Left renal pelvis (tissue), 4 donors: Measurements from ENCODE around the gene COPS7A. TPM values are rescaled to one million over a fixed set of nuclear protein-coding genes. Genes with fewer than 3 reads are reported as not detected.

Experiments used
- DNase-seq, 4 donors: peaks; one replicate each; pipeline ENCODE4 v3.0.0-alpha.2; 2013; ENCODE audit warnings: low read depth in 4 of 4, low spot score in 3 of 4
- polyA plus RNA-seq, 4 donors: library from polyadenylated mRNA; unstranded; fragments of 120-200 nt; gene quantifications; one replicate each; pipeline ENCODE4 v1.2.1, GENCODE V29; 2013; ENCODE audit not compliant: insufficient read length in 4 of 4

Gene COPS7A
- polyA plus RNA-seq, 4 donors, result 57.7 to 68.9 (median 66.8) TPM

DNA sequence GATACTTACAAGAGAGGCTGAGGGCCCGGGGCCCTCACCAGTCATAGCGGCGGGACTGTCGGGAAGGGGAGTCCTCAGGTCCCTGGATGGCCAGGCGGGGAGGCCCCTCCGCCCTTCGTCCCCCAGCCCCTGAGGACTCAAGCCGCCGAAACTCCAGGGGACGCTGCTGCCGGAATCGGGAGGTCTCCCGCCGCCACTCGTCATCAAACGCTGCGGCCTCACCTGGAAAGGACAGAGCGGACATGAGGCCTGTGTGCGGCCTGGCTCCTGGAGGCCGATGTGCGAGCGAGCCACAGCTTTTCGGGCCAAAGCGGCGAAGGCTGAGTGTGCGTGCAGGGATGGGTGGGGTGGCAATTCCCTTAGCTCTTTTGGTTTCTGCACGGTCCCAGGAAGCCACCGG is 24.9 kb downstream of the COPS7A start:
- no peak for DNase-seq

DNA sequence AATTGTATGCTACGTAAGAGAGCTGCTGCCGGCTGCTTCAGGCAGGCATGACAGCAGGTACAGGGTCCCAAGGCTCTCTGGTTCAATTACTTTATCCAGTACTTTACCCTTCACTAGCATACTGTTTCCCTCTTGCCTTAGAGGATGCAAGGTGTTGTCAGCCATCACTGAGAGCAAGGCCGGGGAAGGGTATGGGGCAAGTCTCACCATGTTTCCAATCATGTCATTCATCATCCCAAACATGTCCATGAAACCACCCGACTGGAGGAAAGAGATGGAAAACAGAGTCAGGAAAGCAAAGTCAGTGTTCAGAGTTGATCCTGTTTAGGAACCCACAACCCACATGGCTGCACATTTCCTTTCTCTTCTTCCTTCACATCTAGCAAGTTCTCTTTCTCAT is 26.7 kb downstream of the COPS7A start:
- DNase-seq, result no peak

DNA sequence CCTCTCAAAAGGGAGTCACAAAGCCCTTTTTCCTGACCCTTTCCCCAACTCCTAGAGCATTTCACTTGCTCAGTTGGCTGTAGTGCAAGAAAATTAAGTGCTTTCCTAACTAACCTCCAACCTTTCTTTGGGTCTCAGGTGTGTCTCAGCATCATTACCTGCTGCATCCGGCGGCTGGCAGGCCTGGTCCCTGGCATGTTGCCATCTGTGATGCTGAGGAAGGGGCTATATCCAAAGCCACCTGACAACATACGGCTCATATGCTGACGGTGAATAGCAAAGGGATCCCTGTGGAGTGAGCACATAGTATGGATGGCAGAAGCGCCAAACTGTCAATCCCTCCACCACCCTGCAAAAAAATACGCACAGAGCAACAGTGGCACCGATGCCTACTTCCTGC is 27.9 kb downstream of the COPS7A start:
- no peak for DNase-seq

DNA sequence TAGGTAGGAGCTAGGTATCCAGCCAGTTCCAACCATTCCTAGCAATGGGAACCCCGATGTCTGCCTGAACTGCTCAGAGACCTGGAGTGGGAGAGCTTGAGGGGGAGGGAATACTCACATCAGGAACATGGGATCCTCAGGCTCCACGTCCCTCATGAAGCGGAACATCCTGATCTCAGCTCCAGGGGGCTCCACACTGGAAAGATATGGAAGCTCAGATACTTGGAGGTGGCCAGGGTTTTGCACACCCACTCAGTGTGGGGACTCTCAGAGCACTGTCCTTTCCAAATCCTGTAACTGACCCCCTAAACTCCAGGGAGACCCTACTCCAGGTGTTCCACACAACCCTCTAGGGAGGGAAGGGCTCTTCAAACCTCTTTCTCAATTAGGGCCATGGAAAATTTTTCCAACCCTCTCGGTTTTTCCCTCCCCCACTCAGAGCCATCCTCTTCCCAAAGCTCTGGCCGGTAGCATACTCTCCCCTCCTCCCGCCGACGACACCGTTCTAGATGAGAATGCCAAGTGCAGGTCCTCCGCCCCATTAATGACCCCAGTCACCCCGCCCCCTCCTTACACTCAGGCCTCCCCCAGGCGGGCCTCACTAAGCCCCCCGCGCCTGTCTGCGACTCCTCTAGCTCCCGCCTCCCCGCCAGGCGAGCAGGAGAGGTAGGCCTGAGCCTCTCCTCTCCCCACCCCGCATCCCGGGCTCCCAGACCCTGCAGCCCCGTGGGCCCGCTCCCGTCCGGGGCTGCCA is 28.5 kb downstream of the COPS7A start:
- no peak for DNase-seq

DNA sequence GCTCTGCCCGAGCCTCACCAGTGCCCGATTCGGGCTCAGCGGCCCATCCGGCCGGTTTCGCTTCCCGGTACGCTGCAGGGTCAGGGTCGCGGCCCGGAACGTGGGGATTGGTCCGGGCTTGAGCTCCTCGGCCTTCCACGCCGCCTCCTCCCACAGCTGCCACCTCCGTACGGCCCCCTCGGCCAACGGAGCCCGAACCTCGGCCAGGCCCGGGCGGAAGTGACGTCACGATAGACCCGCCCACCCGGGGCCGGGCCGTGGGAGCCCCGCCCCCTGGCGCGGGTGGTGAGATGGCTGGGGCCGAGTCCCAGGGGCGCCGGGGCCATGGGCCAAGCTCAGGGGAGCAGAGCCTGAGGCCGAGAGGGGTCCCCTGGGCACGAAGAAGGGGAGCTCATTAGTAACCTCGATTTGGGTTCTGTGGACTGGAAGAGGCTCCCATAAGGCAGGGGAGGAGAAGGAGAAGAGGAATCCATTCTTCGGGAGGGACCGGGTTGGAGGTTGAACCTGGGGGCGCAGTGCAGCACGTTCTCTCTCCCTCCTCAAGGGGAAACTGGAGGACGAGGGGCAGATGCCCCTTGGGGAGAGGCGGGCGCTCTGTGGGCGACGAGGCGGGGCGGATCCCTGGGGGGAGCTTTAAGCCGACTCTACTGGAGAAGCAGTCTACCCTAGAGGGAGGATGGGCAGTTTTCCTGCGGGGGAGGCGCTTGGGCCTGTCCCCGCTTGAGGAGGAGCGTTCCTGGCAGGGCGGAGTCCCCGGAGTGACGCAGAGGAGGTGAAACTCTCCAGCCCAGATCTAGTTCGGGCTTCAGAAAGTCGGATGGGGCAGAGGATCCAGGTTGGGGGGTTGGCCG is 29.3 kb downstream of the COPS7A start, which contains the start of gene MLF2:
Gene MLF2 (minus strand): TSS at position 221 of the 851 bp plus-strand sequence. CDS start 807 bp downstream, outside the sequence.
- peak; percentile 95 to 97 (median 96) for DNase-seq

DNA sequence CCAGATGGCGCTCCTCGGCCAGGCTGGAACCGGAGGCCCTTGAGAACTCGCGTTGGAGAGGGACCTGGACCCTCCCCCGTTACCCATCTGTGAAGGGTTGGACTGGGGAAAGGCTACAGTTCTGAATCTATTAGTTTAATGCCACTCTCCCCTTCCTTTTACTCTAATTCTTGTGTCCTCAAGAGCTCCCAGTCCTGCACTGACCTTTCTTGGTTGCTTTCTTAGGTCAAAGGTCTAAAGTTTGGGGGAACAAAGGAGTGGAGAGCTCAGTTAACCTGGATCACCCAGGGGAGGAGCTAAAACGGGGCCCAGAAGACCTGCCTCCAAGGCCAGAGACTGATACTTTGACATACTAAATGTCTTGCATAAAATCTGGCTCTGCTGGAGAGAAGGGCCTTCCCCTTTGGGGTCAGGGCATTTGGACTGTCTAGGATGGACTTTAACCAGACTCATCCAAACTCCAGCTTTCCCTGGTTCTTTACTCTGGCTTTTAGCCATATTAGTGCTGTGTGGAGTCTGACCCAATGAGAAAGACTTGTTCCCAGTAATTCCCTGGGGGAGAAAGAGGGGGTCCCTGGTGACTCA is 30.0 kb downstream of the COPS7A start:
- DNase-seq, result no peak

DNA sequence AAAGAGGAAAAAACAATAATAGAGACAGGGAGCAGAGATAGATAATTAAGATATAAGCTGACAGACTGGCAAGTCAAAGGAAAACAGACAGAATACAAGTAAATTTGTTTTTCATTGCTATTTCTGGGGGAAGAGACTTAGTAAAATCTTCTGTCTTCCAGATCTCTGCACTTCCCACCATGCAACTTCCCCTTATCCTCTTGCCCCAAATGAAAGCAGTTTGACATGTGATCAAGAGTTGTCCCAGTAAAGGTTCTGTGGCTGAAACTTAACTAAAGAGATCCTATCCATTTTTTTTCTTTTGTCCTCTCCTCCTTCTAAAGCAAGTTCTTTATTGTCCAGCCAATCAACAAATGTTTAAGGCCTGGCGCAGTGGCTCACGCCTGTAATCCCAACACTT is 30.6 kb downstream of the COPS7A start:
- DNase-seq, result no peak

DNA sequence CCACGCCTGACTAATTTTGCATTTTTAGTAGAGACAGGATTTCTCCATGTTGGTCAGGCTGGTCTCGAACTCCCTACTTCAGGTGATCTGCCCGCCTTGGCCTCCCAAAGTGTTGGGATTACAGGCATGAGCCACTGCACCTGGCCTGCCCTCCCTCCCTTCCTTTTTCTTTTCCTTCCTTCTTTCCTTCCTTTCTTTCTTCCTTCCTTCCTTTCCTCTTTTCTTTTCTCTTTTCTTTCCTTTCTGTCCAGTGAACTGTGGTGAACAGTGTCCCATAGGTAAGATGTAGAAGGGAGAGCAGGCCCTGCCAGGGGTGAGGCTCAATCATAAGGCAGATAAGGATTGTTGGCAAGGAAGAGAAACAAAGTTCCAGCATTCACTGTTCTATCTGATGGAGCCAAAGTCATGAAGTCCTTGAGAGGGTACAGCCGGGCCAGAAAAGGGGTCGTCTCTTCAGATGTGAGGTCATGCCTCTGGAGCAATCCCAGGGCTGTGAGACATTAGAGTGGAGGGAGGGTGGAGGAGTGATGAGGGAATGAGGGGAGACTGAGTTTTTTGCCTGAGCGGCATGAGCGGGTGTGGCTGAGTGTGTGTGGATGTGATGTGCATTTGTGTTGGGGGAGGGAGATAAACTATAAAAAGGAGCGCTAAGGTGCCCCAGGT is 33.3 kb downstream of the COPS7A start:
- no peak for DNase-seq

DNA sequence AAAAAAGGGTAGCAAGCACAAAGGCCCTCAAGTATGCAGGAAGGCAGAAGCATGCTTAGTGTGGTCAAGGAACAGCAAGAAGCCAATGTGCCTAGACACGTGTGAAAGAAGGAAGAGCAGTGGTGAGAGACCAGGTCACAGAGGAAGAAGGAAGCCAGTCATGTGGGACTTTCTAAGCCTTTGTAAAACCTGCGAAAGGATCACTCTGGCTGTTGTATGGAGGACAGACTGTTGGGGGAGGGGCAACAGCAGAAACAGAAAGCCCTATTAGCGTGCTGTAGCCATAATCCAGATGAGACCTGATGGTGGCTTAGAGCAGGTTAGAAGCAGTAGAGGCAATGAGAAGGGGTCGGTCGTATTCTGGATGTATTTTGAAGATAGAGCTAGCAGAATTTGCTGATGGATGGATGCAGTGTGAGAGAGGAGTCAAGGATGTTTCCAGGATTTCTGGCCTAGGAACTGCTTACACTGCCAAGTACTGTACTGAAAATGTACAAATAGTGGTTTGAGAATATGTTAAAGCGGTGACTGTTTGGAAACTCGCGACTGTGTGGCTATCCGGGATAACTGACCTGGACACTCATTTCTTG is 34.8 kb downstream of the COPS7A start:
- no peak for DNase-seq

DNA sequence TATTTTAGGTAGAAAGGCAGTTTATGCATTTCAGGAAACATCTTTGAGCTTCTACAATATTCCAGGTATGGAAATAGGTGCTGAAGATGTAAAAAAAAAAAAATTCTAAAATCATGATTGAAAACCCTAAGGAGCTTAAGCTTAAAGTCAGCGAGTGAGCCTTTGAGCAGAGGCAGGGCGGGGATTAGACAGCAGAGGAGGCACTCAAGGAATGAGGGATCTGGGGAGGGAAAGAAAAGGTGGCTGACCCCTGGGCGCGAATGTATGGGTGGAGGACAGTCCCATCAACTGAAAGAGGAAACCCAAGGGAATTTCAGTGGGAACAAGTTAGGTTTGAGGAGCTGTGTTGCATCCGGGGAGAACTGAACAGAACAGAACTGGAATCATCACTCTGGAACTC is 35.9 kb downstream of the COPS7A start:
- DNase-seq, result no peak

DNA sequence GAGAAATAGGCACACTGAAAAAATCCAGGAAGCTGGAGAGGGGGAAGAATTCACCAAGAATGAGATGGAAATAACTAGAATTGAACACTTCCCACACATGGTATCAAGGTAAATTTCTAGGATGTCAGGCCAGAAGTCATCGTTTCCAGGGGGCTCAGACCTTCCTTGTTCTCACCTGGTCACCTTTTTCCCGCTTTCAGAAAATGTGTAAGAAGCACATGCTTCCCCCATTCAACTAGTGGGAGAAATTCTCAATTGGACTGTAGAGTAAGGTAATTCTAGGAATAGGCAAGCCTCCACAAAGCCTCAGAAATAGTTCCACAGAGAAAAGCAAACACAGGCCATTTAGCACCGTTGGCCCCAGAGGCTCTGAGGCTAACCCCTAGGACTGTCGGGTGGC is 39.5 kb downstream of the COPS7A start:
- no peak for DNase-seq

DNA sequence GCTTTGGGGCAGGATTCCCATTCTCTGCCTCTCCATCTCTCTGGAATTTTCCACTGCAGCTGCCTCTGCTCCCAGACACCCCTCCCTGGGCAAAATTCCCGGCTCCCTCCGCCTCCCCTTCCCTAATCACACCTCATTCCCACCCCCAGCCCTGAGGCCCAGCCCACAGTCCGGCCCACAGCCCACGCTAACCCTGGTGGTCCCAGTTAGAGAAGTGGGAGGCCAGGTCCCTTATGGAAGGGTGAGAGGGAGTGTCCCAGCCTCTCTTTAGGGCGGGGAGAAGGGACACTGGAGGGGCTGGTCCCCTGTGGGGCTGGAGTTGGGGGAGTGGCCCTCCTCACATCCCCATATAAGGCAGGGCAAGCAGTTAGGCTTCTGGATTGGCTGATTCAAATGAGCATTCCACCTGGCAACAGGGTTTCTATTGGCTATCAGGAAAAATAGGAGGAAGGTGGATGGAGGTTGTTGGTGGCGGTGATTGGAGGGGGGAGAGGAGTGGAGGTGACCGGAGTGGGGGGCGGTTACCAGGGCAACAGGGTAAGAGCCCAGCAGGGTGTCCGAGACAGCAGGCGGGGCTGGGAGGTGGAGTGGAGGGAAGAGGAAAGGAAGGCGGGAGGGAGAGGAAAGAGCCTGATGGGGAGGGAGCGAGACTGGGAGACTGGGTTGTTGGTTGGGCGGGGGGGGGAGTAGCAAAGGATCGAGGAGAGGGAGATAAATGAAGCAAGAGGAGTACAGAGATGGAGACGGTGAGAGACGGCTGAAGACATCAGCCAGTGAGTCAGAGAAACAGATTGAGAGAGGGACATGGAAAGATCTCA is 40.4 kb downstream of the COPS7A start:
- DNase-seq, result peak; percentile 93 to 98 (median 96)

DNA sequence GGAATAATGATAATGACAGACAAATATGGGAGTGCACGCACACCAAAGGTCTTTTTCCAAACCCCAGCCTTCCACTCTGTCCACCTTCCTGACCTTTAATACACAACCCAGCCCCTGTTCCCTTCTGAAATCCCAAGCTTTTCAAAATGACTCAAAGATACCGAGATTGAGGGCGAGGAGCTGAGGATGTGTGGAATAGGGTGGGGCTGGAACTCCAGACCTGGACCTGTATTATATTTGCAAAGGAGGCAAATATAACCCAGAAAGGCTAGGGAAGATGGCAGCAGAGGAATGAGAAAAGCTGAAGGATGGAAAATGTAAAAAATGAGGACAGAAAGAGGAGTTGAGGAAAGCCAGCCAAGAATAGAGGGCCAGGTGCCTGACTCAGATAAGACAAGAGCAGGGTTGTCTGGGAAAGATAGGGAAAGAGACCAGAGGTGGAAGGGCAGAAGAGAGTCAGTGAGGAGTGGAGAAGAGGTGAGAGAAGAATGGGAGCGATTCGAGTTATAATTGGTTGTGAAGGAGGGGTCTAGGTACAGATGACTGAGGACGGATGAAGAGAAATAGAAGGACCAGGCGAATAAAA is 41.3 kb downstream of the COPS7A start:
- no peak for DNase-seq

DNA sequence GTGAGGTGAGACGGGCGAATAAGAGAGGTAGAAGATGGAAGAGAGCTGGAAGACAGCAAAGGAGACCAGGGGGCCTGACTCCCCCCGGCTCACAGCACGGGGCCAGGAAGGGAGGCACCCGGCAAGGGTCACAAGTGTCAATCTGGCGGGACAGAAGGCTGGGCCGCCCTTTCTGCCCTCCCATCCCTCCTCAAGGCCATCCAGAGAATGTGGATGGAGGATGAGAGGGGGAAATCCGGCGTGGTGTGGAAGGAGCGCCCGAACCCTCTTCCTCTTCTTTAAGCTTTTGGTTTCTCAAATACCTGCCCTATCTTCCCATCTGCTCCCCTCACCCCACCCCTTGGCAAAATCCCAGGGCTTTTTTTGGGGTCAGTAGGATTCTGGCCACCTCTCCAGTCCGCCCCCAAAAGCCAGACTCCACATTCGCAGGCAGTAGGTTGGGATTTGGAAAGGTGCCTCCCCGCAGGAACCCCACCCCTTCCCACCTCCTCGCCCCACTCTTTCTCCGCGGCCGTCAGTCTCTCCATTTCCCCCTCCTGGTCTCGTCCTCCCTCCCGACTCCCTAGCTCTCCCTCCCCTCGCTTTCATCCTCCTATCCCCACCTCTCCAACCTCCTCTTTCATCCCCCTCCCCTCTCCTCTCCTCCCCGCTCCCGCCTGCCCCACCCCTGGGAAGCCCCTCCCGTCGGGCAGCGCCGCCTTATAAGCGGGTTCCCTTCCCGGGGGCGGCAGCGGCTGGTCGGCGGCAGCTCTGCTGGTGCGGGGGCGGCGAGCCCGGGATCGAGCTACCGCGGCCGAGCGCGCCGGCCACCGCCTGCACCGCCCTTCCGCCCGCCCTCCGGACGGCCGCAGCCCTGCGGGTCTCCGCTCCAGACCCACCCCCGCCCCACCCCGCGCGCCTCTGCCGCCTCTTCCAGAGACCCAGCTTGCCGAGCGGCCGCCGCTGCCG is 42.1 kb downstream of the COPS7A start, which contains the start of gene PTMS:
Gene PTMS (plus strand): TSS at position 730 of the 948 bp plus-strand sequence. CDS start 343 bp downstream, outside the sequence.
- DNase-seq, result peak; percentile 78 to 89 (median 82)

DNA sequence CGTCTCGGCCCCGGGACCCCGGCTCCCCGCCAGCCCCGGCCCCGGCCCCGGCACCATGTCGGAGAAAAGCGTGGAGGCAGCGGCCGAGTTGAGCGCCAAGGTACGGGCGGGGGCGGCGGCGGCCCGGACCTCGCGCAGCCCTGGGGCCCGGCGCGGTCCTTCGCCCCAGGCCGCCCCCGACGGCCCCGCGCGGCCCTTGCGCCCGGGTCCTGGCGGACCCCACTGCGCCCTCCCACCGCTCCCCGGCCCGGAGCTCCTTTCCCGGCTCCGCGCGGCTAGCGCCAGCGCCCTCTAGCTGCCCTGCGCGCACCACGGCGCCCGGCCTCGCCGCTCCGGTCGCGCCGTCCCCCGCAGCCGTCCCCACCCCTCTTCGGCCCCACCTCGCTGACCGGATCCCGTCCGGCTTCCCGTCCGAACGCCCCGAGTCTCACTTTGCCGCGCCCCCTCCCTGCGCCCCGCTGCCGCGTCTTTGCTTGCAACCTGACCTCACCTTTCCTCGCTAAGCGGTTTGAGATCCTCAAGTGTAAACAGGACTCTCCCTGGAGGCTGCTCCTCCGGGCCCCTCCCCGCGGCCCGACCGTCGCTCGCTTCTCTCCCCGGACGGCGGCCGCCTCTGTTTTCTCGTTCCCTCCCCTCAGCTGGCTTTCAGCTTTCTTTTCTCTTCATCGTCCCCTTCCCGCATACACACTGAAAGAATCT is 43.0 kb downstream of the COPS7A start:
- peak in 1 of 4 donors; percentile 39 for DNase-seq

DNA sequence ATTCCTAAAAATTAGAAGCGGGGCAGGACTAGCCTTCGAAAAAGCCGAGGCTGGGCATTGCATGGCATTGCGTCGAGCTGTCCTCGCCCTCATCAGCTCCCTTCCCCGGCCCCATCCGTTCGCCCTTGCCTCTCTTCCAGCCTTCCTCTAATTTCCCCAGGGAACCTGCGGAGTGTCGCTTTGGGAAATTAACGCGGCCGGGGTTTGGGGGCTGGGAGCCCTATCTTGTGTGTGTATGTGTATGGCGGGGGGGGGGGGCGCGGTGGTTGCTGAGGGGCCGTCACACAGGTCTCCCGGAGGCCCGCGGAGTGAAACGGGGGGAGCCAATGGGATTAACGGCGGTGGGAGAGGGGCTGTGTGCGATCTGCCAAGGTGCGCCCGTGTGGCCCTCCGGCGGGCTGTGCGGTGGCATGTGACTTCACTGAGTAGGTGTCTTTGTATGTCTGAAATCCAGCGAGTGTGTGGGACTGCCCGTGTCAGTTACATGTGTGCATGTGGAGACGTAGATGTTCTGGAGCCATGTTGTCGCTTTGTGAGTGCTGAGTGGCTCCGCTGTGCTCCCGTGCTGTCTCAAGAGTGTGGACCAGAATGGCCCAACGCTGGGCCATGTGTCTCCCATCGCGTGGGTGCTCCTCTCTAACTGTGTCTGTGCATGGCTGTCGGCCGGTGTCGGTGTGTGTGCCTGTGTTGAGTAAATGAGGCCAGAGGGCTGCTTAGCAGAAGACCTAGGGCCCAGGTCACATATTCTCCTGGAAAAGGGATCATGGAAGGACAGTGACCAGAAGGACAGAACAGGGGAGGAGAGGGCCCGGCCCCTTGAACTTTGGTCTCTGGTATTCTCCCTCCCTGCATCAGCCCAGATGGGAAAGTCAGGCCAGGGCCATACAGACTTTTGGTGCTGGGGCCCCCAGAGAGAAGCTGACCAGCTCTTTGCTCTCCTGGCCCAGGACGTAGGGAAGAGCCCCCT is 43.8 kb downstream of the COPS7A start:
- DNase-seq, result no peak
